Rectal smooth muscle tissue (tissue), 1 donor: Measurements from ENCODE around the gene KAT14.
"Not testable (repeated sequence)": the region's sequence is repeated elsewhere in the genome, so short reads cannot be mapped to it uniquely, and the experiment has no call there.

Experiments
- H3K27ac ChIP-seq: one replicate; pipeline ENCODE4 v1.7.0; 2013; ENCODE audit warnings: low read depth, low read length, inconsistent platforms
- H3K27me3 ChIP-seq: one replicate; pipeline ENCODE4 v1.7.0; 2013; ENCODE audit warnings: low read length; ENCODE audit not compliant: control insufficient read depth, insufficient read depth
- H3K36me3 ChIP-seq: one replicate; pipeline ENCODE4 v1.7.0; 2013; ENCODE audit warnings: low read length; ENCODE audit not compliant: control insufficient read depth, insufficient read depth
- H3K4me1 ChIP-seq: one replicate; pipeline ENCODE4 v1.7.0; 2013; ENCODE audit warnings: low read length; ENCODE audit not compliant: control insufficient read depth, insufficient read depth
- H3K4me3 ChIP-seq: one replicate; pipeline ENCODE4 v1.7.0; 2013; ENCODE audit warnings: low read length
- H3K9ac ChIP-seq: one replicate; pipeline ENCODE4 v1.7.0; 2013; ENCODE audit warnings: low read length

The KAT14 gene

DNA sequence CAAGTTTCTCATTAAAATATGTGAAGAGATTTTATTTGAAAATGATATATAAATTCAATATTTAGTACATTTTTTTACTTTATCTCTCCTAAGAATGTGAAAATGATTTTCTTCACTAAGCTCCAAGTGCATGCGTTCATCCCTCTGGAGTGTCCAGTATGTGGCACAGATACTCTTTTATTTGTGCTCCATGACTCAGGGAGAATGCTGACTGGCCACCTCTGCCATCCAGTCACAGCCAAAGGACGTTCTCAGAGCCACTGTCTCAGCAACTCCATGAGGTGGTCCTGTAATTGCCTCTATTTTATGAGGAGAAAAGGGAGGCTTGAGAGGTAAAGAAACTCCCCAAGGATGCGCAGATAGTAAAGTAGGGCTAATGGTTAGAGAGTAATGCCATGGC lies 58.3 kb downstream of the KAT14 start:
- Histone ChIP-seq H3K27ac (no peak overlapping the region), H3K4me1 (no peaks in the 10 kb centered on the region), H3K9ac (no peak overlapping the region), H3K27me3 (no peaks in the 10 kb centered on the region), H3K36me3 (no peaks in the 10 kb centered on the region), H3K4me3 (no peak overlapping the region)

DNA sequence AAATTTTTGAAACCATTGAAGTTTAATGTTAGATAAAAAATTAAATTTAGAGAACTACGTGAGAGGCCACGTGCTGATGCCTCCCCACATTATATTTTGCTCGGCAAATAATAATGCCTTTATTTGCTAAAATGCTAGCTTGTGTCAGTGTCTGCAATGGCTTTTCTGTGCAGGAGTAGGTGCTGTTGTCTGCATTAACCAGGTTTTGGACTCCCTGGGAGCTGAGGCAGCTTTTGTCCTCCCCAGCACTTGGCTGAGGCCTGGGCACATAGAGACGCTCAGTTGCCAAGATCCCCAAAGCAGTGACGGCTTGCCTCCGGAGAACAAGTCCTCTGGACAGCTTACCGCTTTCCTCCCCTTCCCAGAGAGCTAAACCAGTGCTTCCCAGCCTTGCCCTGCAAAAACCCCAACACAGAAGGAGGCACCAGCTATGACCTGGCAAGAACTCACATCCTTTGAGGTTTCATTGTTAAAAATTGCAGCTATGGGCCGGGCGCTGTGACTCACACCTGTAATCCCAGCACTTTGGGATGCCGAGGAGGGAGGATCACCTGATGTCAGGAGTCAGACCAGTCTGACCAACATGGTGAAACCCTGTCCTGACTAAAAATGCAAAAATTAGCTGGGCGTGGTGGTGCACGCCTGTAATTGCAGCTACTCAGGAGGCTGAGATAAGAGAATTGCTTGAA lies 59.9 kb downstream of the KAT14 start:
- Histone ChIP-seq H3K4me3 (no peak overlapping the region), H3K9ac (no peak overlapping the region), H3K27ac (no peak overlapping the region), H3K4me1 (no peaks in the 10 kb centered on the region), H3K36me3 (no peaks in the 10 kb centered on the region), H3K27me3 (no peaks in the 10 kb centered on the region)

DNA sequence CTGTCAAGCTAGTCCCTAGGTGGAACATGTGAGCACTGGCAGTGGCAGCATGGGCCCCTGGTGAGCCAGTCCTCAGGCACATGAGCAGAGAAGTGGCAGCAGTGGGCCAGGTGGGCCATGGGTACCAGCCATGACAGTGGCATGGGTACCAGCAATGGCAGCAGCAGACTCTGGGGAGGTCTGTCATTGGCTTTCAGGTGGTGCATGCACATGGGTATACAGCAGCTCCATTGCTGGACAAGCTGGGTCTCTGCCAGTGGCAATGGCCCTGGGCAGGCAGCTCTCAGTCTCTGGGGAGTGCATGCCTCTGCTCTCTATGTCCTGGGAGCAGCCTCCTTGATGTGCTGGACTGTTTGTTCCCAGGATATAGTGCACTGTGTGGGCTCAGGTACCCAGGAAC lies 65.3 kb downstream of the KAT14 start:
- Histone ChIP-seq H3K27me3 (no peaks in the 10 kb centered on the region), H3K4me1 (no peaks in the 10 kb centered on the region), H3K36me3 (no peaks in the 10 kb centered on the region), H3K27ac (no peak overlapping the region), H3K4me3 (no peak overlapping the region), H3K9ac (no peak overlapping the region)

DNA sequence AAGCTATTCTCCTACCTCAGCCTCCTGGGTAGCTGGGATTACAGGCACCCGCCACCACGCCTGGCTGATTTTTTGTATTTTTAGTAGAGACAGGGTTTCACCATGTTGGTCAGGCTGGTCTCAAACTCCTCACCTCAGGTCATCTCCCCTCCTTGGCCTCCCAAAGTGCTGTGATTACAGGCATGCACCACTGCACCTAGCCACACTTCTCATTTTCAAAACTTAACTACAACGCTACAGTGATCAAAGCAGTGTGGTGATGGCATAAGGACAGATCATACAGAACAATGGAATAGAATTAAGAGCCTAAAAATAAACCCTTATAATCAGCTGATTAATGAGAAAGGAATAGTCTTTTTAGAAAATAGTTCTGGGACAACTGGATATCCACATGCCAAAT lies 66.0 kb downstream of the KAT14 start:
- H3K36me3 ChIP-seq, H3K9ac ChIP-seq, H3K4me1 ChIP-seq, H3K27ac ChIP-seq, H3K27me3 ChIP-seq, H3K4me3 ChIP-seq: not testable (repeated sequence)

DNA sequence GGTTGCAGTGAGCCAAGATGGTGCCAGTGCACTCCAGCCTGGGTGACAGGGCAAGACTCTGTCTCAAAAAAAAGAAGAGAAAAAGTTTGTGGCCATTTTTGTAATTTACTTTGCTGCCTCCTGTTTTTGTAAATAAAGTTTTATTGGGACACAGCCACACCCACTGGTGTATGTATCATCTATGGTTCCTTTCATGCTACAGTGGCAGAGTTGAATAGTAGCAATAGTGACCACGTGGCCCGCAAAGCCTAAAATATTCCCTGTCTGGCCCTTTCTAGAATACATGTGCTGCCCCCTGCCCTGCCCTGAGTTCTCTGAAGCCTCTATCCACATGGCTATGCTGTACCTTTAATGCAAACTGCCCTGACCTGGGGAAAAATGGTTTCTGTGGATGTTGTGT lies 75.3 kb downstream of the KAT14 start:
- no peaks in the 10 kb centered on the region for H3K27me3 ChIP-seq
- H3K9ac ChIP-seq = no peak overlapping the region
- H3K36me3 ChIP-seq = no peaks in the 10 kb centered on the region
- no peak overlapping the region for H3K27ac ChIP-seq
- no peaks in the 10 kb centered on the region for H3K4me1 ChIP-seq
- no peak overlapping the region for H3K4me3 ChIP-seq

DNA sequence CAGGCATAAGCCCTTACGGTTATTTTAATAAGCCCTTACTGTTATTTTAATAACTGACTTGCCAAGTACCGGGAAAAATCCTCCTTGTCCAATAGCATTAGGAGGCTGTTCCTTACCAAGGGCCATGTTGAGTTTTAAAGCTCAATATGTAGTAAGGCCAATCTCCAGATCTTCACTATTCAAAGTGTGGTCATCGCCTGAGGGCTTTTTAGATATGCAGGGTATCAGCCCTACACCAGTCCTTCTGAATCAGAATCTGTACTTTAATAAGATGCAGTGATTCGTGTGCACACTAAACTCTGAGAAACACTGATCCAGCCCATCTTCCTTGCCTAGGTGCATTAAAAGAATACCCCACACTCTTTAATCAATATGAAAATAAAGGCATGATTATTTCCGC lies 77.9 kb downstream of the KAT14 start:
- no peaks in the 10 kb centered on the region for H3K27me3 ChIP-seq
- H3K9ac ChIP-seq = no peak overlapping the region
- H3K4me1 ChIP-seq = no peaks in the 10 kb centered on the region
- no peak overlapping the region for H3K4me3 ChIP-seq
- H3K27ac ChIP-seq = no peak overlapping the region
- H3K36me3 ChIP-seq = no peaks in the 10 kb centered on the region

DNA sequence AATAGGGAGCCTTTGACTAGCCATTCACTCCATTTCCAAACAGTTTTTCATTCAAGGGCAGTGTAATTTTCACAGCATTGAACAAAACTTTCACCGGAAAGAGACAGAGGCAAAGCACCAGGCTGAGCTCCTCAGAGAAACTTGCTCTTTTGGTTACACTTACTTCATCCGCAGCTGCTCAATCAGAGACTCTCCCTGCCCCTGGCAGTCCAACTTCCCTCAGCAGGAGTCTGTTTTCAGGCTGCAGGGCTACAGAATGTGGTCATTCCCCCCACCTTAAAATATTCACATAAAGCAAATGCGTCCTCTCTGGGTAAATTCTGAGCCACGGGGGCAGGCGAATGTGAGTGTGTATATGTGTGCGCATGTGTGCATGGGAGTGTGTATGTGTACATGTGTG lies 80.6 kb downstream of the KAT14 start:
- no peak overlapping the region for H3K27ac ChIP-seq
- H3K4me1 ChIP-seq = no peaks in the 10 kb centered on the region
- H3K4me3 ChIP-seq = no peak overlapping the region
- no peaks in the 10 kb centered on the region for H3K27me3 ChIP-seq
- no peaks in the 10 kb centered on the region for H3K36me3 ChIP-seq
- no peak overlapping the region for H3K9ac ChIP-seq

DNA sequence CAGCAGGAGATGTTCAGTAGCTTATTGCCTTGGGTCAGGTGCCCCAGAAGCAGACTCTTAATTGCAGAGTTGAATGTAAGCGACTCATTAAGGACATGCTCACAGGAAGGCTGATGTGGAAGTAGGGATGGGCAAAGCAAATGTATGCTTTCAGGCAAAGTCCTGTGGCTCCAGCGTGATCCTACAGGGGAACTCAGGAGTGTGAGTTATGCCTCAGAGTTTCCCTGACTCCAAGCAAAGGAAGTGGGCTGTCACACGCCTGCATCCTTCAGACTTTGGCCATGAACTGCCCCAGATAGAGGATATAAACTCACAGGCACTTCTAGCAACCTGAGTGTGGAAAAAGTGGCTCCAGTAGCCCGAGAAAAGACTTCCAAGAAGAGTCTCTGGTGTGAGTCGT lies 85.7 kb downstream of the KAT14 start:
- Histone ChIP-seq H3K9ac (no peak overlapping the region), H3K4me3 (no peak overlapping the region), H3K4me1 (no peaks in the 10 kb centered on the region), H3K27ac (no peak overlapping the region), H3K27me3 (no peaks in the 10 kb centered on the region), H3K36me3 (no peaks in the 10 kb centered on the region)

DNA sequence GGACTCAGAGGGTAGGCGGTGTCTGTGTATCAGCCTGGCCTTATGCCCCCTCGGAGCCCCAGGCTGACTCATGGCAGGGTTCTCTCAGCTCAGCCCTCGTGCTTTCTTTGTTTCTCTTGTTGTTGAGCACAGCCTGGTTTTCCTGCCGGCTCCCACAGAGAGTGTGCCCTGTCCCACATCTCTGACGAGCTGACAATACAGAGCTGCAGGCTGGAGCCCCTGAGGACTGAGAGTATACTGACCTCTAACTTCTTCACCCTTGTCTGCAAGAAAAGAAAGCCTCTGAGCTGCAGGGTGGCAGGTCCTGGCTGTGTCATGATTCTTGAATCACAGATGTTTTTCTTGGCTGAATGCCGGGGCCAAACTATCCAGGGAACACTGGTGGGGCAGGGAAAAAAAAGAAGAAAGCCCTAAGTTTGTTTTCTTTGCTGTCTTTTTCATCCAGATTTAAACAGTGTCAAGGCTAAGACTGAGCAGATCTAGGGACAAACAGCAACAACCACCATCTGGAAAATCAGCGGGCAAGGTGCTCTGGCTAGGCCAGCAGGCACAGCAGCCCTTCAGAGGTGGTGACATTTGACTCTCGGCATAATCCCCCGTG lies 87.4 kb downstream of the KAT14 start:
- H3K4me1 ChIP-seq = no peaks in the 10 kb centered on the region
- H3K27me3 ChIP-seq = no peaks in the 10 kb centered on the region
- H3K9ac ChIP-seq = no peak overlapping the region
- no peak overlapping the region for H3K4me3 ChIP-seq
- no peaks in the 10 kb centered on the region for H3K36me3 ChIP-seq
- no peak overlapping the region for H3K27ac ChIP-seq

DNA sequence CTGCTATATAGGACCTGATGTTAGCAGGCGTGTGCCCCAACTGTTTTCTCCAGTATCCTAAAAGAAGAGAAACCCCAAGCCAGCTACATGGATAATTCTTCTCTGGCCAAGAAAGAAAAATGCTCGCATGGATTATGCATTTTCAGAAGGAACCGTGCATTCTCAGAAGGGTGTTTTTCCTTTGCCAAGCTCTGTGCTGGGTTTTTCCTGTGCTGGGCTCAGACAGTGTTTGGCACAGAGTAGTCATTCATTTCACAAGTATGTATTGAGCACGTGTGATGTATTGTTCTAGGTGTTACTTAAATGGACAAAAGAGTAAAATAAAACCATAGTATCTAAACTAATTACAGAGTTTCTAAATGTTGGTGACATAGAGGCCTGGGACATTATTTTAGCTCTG lies 88.0 kb downstream of the KAT14 start:
- Histone ChIP-seq H3K27me3 (no peaks in the 10 kb centered on the region), H3K4me3 (no peak overlapping the region), H3K36me3 (no peaks in the 10 kb centered on the region), H3K27ac (no peak overlapping the region), H3K4me1 (no peaks in the 10 kb centered on the region), H3K9ac (no peak overlapping the region)

DNA sequence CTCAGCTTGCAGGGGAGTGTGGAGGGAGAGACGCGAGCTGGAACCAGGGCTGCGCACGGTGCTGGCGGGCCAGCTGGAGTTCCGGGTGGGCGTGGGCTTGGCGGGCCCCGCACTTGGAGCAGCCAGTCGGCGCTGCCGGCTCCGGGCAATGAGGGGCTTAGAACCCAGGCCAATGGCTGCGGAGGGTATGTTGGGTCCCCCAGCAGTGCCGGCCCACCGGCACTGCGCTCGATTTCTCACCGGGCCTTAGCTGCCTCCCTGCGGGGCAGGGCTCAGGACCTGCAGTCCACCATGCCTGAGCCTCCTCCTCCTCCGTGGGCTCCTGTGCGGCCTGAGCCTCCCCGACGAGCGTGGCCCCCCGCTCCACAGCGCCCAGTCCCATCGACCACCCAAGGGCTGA lies 89.1 kb downstream of the KAT14 start:
- not testable (repeated sequence) for H3K4me3 ChIP-seq, H3K4me1 ChIP-seq, H3K27me3 ChIP-seq, H3K36me3 ChIP-seq, H3K9ac ChIP-seq, H3K27ac ChIP-seq

DNA sequence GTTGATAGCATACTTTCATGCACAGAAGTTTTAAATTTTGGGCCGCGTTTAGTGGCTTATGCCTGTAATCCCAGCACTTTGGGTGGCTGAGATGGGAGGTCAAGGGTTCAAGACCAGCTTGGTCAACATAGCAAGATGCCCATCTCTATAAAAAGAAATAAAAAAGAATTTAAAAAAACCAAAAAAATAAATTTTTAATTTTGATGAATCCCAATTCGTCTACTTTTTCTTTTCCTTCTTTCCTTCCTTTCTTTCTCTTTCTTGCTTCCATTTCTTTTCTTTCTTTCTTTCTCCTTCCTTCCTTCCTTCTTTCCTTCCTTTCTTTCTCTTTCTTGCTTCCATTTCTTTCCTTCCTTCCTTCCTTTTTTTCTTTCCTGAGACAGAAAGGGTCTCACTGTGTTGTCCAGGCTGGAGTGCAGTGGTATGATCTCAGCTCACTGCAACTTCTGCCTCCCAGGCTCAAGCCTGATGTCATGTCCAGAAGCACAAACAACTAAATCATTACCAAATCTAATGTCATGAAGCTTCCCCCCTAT lies 95.8 kb downstream of the KAT14 start:
- H3K4me3 ChIP-seq = no peak overlapping the region
- no peak overlapping the region for H3K9ac ChIP-seq
- H3K36me3 ChIP-seq = no peaks in the 10 kb centered on the region
- H3K27me3 ChIP-seq = no peaks in the 10 kb centered on the region
- no peaks in the 10 kb centered on the region for H3K4me1 ChIP-seq
- no peak overlapping the region for H3K27ac ChIP-seq
